Measurements from ENCODE around the gene GNAI3. TPM values are rescaled to one million over a fixed set of nuclear protein-coding genes. Genes with fewer than 3 reads are reported as not detected.

Gene GNAI3
- total and polyA plus RNA-seq, 2 of the 13 experiments (the other 11 are each of a cell fraction or from before 2014, with no cell fraction given) = 4.3 to 9.0 TPM

- Histone ChIP-seq H3K4me3 (replicated peaks in 1 of 3; ENCODE audit: insufficient read depth in 1 of 3, low read depth in 2 of 3, low read length in 3 of 3) (no peak overlapping the region), H3K4me1 (ENCODE audit: insufficient read depth, low read length) (peaks cover 16% of the 10 kb centered on the region), H2AFZ (ENCODE audit: low read length) (no peak overlapping the region), H3K9me3 (ENCODE audit: low read length) (no peaks in the 10 kb centered on the region), H3K4me2 (ENCODE audit: low read depth, low read length) (no peak overlapping the region), H3K9ac (ENCODE audit: insufficient read depth, low read depth, low read length) (no peak overlapping the region), H3K36me3 (replicated peaks in 1 of 2; ENCODE audit: control insufficient read depth in 1 of 2, insufficient read depth in 2 of 2, low read length in 2 of 2) (peaks cover 3 to 16% of the 10 kb centered on the region in 2 experiments; a peak in 3 of 5 replicates), H3K79me2 (ENCODE audit: insufficient read depth, low read length) (peaks cover 42% of the 10 kb centered on the region), H3K27ac (ENCODE audit: extremely low read length, insufficient read depth, low read length) (no peak overlapping the region), H4K20me1 (ENCODE audit: insufficient read depth, low read length) (peaks cover 3% of the 10 kb centered on the region; the same call in 1 of the 2 replicates), H3K27me3 (ENCODE audit: control insufficient read depth in 1 of 2, insufficient read depth in 2 of 2, low read length in 2 of 2) (no peaks in the 10 kb centered on the region)
- WGBS (ENCODE audit: low lambda C conversion rate) = 81% methylated on average over 2 of the region's 2 CpGs
- POLR2A ChIA-PET = no interaction called here
- DNase-seq (ENCODE audit: low spot score) (no peak), FAIRE-seq (no peak), ATAC-seq (no peak)
- CTCF ChIA-PET (ENCODE audit: low intra/inter-chr PET ratio, low total read pairs) = no interaction called here
- BruUV-seq (replicated peaks) = no TSS peak
- in situ Hi-C loops (cut with HindIII; ENCODE audit: extremely low pct_ligation_motif_present, low pct_unique_long_range_greater_than_20kb) (no loop called here), intact Hi-C loops (cut with micrococcal nuclease; ENCODE audit: unreplicated experiment) (no loop called here)
- TF ChIP-seq GATAD1 (CRISPR knock-in tag; IDR thresholded peaks at IDR 0.05) (no peak), ZSCAN9 (CRISPR knock-in tag; IDR thresholded peaks at IDR 0.05; ENCODE audit: borderline replicate concordance) (no peak), ZNF557 (CRISPR knock-in tag; IDR thresholded peaks at IDR 0.05) (no peak), ONECUT2 (CRISPR knock-in tag; IDR thresholded peaks at IDR 0.05) (no peak), KDM5B (CRISPR knock-in tag; IDR thresholded peaks at IDR 0.05; ENCODE audit: borderline replicate concordance) (no peak), IRF1 (CRISPR knock-in tag; IDR thresholded peaks at IDR 0.05; ENCODE audit: low read depth) (no peak), CSRNP2 (CRISPR knock-in tag; conservative IDR thresholded peaks at IDR 0.05; ENCODE audit: low read depth) (no peak), ZNF7 (CRISPR knock-in tag; IDR thresholded peaks at IDR 0.05) (no peak), POGK (CRISPR knock-in tag; conservative IDR thresholded peaks at IDR 0.05) (no peak), ZNF800 (CRISPR knock-in tag; IDR thresholded peaks at IDR 0.05) (no peak), MXD3 (CRISPR knock-in tag; IDR thresholded peaks at IDR 0.05) (no peak), JUND (CRISPR knock-in tag; IDR thresholded peaks at IDR 0.05) (no peak), ZNF460 (CRISPR knock-in tag; IDR thresholded peaks at IDR 0.05; ENCODE audit: borderline replicate concordance) (no peak), ZNF720 (CRISPR knock-in tag; IDR thresholded peaks at IDR 0.05) (no peak), GATA4 (IDR thresholded peaks at IDR 0.05; ENCODE audit: borderline replicate concordance, low read depth) (no peak), ZNF546 (CRISPR knock-in tag; conservative IDR thresholded peaks at IDR 0.05) (no peak), SALL2 (CRISPR knock-in tag; IDR thresholded peaks at IDR 0.05) (no peak), ZNF710 (CRISPR knock-in tag; IDR thresholded peaks at IDR 0.05; ENCODE audit: borderline replicate concordance) (no peak)
Measured at GRCh38 chr1:109573785-109574184, 25.4 kb downstream of the GNAI3 start.
